ENCODE data around the gene RPS6KA1.

Gene RPS6KA1

DNA sequence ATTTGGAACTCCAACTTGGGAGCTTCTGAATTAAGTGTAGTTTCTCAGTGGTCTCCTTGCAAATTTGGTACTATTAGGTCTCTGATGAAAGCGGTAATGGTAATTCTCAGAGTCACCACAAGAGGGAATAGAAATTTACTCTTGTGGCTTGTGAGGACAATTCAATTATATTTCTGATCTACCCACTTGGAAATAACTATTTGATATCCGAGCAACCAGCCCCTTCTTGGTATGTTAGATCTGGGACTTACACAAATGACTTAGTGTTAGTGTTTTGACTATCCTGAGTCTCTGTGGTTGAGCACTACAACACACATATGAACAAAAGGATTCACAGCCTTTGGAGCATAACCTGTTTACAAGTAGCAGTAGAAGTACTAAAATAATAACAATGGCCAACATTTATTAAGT, 68.1 kb downstream of the RPS6KA1 start:
- H3K4me3 ChIP-seq (ENCODE audit: low read depth, low read length) = no peak overlapping the region
- in situ Hi-C loops (cut with HindIII; ENCODE audit: low pct_ligation_motif_present, low sequenced_read_pairs) = no loop called here
- H3K36me3 ChIP-seq (replicated peaks) = no peaks in the 10 kb centered on the region
- TF ChIP-seq, protein P1, sequence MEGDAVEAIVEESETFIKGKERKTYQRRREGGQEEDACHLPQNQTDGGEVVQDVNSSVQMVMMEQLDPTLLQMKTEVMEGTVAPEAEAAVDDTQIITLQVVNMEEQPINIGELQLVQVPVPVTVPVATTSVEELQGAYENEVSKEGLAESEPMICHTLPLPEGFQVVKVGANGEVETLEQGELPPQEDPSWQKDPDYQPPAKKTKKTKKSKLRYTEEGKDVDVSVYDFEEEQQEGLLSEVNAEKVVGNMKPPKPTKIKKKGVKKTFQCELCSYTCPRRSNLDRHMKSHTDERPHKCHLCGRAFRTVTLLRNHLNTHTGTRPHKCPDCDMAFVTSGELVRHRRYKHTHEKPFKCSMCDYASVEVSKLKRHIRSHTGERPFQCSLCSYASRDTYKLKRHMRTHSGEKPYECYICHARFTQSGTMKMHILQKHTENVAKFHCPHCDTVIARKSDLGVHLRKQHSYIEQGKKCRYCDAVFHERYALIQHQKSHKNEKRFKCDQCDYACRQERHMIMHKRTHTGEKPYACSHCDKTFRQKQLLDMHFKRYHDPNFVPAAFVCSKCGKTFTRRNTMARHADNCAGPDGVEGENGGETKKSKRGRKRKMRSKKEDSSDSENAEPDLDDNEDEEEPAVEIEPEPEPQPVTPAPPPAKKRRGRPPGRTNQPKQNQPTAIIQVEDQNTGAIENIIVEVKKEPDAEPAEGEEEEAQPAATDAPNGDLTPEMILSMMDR (IDR thresholded peaks at IDR 0.05; ENCODE audit: low read depth, low read length, missing control alignments) = peak; percentile 52
- no peaks in the 10 kb centered on the region for H3K27me3 ChIP-seq (replicated peaks)
- no peak overlapping the region for H3K27ac ChIP-seq
- DNase-seq = no peak

DNA sequence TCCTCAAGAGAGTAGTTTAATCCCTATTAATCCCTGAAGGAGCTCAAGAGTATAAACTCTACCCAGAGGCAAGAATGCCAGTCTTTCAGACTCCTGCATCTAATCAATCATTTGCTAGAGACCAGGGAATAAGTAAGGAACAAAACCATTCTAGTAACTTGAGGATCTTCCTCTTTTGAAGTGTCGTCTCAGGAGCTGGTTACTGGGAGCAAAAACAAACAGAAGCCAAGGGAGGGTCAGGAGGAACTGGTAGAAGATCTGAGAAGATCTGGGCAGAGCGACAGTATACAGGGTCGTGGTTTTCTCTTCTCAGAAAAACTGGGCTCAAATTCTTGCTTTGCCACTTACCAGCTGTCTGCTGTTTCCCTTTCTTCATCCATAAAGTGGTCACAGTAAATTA, 69.3 kb downstream of the RPS6KA1 start:
- in situ Hi-C loops (cut with HindIII; ENCODE audit: low pct_ligation_motif_present, low sequenced_read_pairs) = no loop called here
- H3K36me3 ChIP-seq (replicated peaks) = no peaks in the 10 kb centered on the region
- no peak for DNase-seq
- H3K27me3 ChIP-seq (replicated peaks) = no peaks in the 10 kb centered on the region
- TF ChIP-seq, protein P1 (IDR thresholded peaks at IDR 0.05; ENCODE audit: low read depth, low read length, missing control alignments) = no peak
- H3K27ac ChIP-seq = no peak overlapping the region
- no peak overlapping the region for H3K4me3 ChIP-seq (ENCODE audit: low read depth, low read length)

DNA sequence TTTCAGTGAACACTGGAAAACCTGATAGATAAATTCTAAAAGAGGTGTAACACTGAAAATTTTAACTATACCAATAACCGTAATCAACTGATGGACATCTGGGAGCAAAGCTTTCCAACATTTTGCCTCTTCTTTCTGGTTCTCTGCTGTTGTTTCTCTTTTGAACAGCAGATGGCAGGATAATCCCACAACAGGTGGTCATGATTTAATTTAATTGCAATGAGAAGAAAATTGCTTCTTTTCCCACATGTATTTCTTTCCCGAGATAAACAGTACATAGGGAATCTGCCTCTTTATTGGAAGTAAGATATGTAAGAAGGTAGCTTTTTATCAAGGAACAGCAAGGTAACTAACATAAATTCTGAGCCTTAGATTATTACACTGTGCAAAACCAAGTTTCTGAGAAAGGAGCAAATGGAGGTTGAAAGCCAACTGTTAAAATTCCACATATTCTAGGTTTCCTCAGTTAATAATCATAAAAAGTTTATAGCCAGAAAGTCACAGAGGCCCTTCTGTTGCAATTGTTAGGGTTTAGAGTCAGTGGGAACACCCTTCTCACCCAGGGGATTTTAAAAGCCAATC, 72.9 kb downstream of the RPS6KA1 start:
- no peak overlapping the region for H3K27ac ChIP-seq
- peak; percentile 59 for DNase-seq
- TF ChIP-seq, protein P1 (IDR thresholded peaks at IDR 0.05; ENCODE audit: low read depth, low read length, missing control alignments) = peak; percentile 70
- no peaks in the 10 kb centered on the region for H3K36me3 ChIP-seq (replicated peaks)
- no peak overlapping the region for H3K4me3 ChIP-seq (ENCODE audit: low read depth, low read length)
- in situ Hi-C loops (cut with HindIII; ENCODE audit: low pct_ligation_motif_present, low sequenced_read_pairs) = no loop called here
- H3K27me3 ChIP-seq (replicated peaks) = peaks cover 4% of the 10 kb centered on the region

DNA sequence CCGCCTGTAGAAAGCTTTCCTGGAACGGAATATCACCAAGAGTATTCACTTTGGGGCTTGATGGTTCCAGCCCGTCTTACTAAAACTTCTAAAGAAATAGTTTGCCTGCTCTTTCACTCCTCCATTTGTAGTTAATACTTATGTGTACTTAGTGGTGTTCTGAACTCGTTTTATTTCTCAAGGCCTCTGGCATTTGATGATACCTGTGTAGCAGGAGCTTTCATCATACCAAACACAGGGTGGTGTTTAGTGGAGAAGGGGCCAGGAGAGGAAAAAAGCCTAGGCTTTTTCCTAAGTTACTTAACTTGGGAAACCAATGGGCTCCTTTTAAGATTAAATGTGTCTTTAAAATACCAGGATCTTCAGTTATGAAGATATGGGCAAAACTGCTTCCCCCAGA, 74.3 kb downstream of the RPS6KA1 start:
- in situ Hi-C loops (cut with HindIII; ENCODE audit: low pct_ligation_motif_present, low sequenced_read_pairs) = no loop called here
- DNase-seq = no peak
- Histone ChIP-seq H3K36me3 (replicated peaks) (no peaks in the 10 kb centered on the region), H3K27ac (no peak overlapping the region), H3K4me3 (ENCODE audit: low read depth, low read length) (no peak overlapping the region), H3K27me3 (replicated peaks) (peaks cover 4% of the 10 kb centered on the region)
- TF ChIP-seq, protein P1 (IDR thresholded peaks at IDR 0.05; ENCODE audit: low read depth, low read length, missing control alignments) = no peak

DNA sequence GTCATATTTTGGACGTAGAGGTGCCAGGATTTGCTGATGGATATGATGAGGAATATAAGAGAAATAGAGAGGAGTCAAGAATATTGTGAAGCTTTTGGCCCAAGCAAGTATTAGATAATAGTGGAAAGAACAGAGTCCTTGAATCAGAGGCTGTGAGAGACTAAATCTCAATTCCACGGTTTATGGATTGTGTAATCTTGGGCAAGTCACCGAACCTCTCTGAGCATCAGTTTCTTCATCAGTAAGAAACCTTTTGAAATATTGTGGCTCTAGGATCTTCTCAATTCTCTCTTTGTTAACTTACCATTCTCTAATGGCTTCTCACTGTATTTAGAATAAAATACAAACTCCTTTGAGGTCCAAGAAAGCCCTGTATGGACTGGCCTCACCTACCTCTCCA, 77.6 kb downstream of the RPS6KA1 start:
- in situ Hi-C loops (cut with HindIII; ENCODE audit: low pct_ligation_motif_present, low sequenced_read_pairs) = no loop called here
- DNase-seq = no peak
- Histone ChIP-seq H3K36me3 (replicated peaks) (no peaks in the 10 kb centered on the region), H3K4me3 (ENCODE audit: low read depth, low read length) (no peak overlapping the region), H3K27ac (no peak overlapping the region), H3K27me3 (replicated peaks) (peaks cover 4% of the 10 kb centered on the region)
- TF ChIP-seq, protein P1 (IDR thresholded peaks at IDR 0.05; ENCODE audit: low read depth, low read length, missing control alignments) = no peak

DNA sequence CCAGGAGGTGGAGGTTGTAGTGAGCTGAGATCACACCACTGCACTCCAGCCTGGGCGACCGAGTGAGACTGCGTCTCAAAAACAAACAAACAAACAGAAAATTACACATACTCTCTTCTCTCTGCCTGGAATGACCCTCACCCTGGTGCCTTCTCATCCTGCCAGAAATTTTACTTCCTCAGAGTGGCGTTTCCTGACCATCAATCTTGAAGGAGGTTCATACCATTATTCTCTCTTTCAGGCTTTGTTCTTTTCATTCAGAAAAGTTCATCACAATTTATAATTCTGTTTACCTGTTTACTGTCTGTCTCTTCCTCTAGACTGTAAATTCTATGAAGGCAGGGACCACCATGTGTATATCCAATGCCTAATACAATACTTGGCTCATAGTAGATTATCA, 79.3 kb downstream of the RPS6KA1 start:
- no peak overlapping the region for H3K27ac ChIP-seq
- in situ Hi-C loops (cut with HindIII; ENCODE audit: low pct_ligation_motif_present, low sequenced_read_pairs) = no loop called here
- DNase-seq = peak; percentile 1
- H3K4me3 ChIP-seq (ENCODE audit: low read depth, low read length) = no peak overlapping the region
- peaks cover 4% of the 10 kb centered on the region for H3K27me3 ChIP-seq (replicated peaks)
- no peaks in the 10 kb centered on the region for H3K36me3 ChIP-seq (replicated peaks)
- TF ChIP-seq, protein P1 (IDR thresholded peaks at IDR 0.05; ENCODE audit: low read depth, low read length, missing control alignments) = peak; percentile 33

Data from brain microvascular endothelial cell (primary cell).